H1 (cell line): Measurements from ENCODE around the gene ANKS1B. TPM values are rescaled to one million over a fixed set of nuclear protein-coding genes. Genes with fewer than 3 reads are reported as not detected.

Experiments
- CTCF ChIA-PET: fragments of 300-600 bp; sonication (Branson Sonifier 250); formaldehyde crosslinking; loops from one replicate; lab custom pipeline; 2021; ENCODE audit not compliant: partially characterized antibody; lab: Charles Lee
- POLR2A ChIA-PET: fragments of 300-600 bp; sonication (Branson Sonifier 250); formaldehyde crosslinking; loops from one replicate; lab custom pipeline; 2021; ENCODE audit warnings: inconsistent platforms; ENCODE audit not compliant: partially characterized antibody; lab: Charles Lee
- DNase-seq, 2 experiments: peaks; one replicate each; pipeline versions ENCODE4 v3.0.0 to v3.0.0-alpha.2; 2010 to 2022; ENCODE audit warnings: low spot score in 2 of 2, low read depth in 1 of 2, mixed read lengths in 1 of 2
- FAIRE-seq: peaks from 2 replicates; lab custom pipeline; 2011; peaks lifted over from hg19 to GRCh38; lab: Jason Lieb, UNC
- H2AFZ ChIP-seq: 2 replicates; pipeline ENCODE4 v1.8.1; 2012; ENCODE audit warnings: low read length, inconsistent platforms
- H2AK5ac ChIP-seq: 2 replicates; pipeline ENCODE4 v1.6.1; 2013; ENCODE audit warnings: low read depth, low read length
- H2BK120ac ChIP-seq: replicated peaks from 2 replicates; pipeline ENCODE3; 2013; ENCODE audit warnings: low read depth, low read length, inconsistent platforms
- H2BK12ac ChIP-seq: 2 replicates; pipeline ENCODE4 v1.6.1; 2013; ENCODE audit warnings: low read depth, low read length
- H2BK15ac ChIP-seq: 2 replicates; pipeline ENCODE4 v1.6.1; 2013; ENCODE audit warnings: low read length
- H2BK20ac ChIP-seq: 2 replicates; pipeline ENCODE4 v1.6.1; 2013; ENCODE audit warnings: low read length
- H2BK5ac ChIP-seq: 2 replicates; pipeline ENCODE4 v1.6.1; 2013; ENCODE audit warnings: low read depth, low read length
- H3K14ac ChIP-seq: 2 replicates; pipeline ENCODE4 v1.6.1; 2013; ENCODE audit warnings: inconsistent platforms; ENCODE audit not compliant: insufficient read length
- H3K18ac ChIP-seq: 2 replicates; pipeline ENCODE4 v1.6.1; 2013; ENCODE audit warnings: low read length; ENCODE audit errors: extremely low read depth
- H3K23ac ChIP-seq: 2 replicates; pipeline ENCODE4 v1.6.1; 2013; ENCODE audit warnings: inconsistent platforms; ENCODE audit not compliant: insufficient read length
- H3K23me2 ChIP-seq: 2 replicates; pipeline ENCODE4 v1.6.1; 2013; ENCODE audit warnings: low read depth, low read length
- H3K27ac ChIP-seq: 2 replicates; pipeline ENCODE4 v1.6.1; 2011; ENCODE audit warnings: low read depth, low read length, inconsistent platforms
- H3K27me3 ChIP-seq, 4 experiments: replicated peaks in 1 of 4; 1 replicate in 1 of 4; 2 replicates in 3 of 4; pipeline versions ENCODE4 v1.6.1 to v1.8.1; 2011 to 2013; ENCODE audit warnings: low read length in 3 of 4, mild to moderate bottlenecking in 3 of 4, inconsistent platforms in 2 of 4, mixed read lengths in 2 of 4, moderate library complexity in 1 of 4; ENCODE audit not compliant: control insufficient read depth in 3 of 4, insufficient read depth in 3 of 4; ENCODE audit errors: extremely low read depth in 1 of 4
- H3K36me3 ChIP-seq, 4 experiments: 2 replicates each; pipeline versions ENCODE4 v1.6.1 to v1.8.1; 2011 to 2013; ENCODE audit warnings: mild to moderate bottlenecking in 4 of 4, low read length in 3 of 4, moderate library complexity in 2 of 4, control low read depth in 1 of 4, inconsistent platforms in 1 of 4; ENCODE audit not compliant: insufficient read depth in 4 of 4, control insufficient read depth in 2 of 4
- H3K4ac ChIP-seq: replicated peaks from 2 replicates; pipeline ENCODE3; 2013; ENCODE audit warnings: low read length, low read depth, mixed read lengths, inconsistent platforms; ENCODE audit not compliant: insufficient read length
- H3K4me1 ChIP-seq, 4 experiments: replicated peaks in 1 of 4; 1 replicate in 1 of 4; 2 replicates in 3 of 4; pipeline versions ENCODE4 v1.6.1 to v1.8.1; 2011 to 2013; ENCODE audit warnings: low read length in 3 of 4, inconsistent platforms in 2 of 4, mixed read lengths in 1 of 4; ENCODE audit not compliant: insufficient read depth in 4 of 4, control insufficient read depth in 3 of 4
- H3K4me2 ChIP-seq, 2 experiments: 2 replicates each; pipeline versions ENCODE4 v1.6.1 to v1.8.1; 2011 to 2013; ENCODE audit warnings: low read depth in 2 of 2, low read length in 2 of 2, control low read depth in 1 of 2, inconsistent platforms in 1 of 2, mild to moderate bottlenecking in 1 of 2; ENCODE audit not compliant: insufficient read depth in 1 of 2
- H3K4me3 ChIP-seq, 4 experiments: fragments of 200-600, 300-600 bp in 1 of 4; sonication (generic), shearing (Covaris generic), sonication (Bioruptor Twin) in 1 of 4; 2 replicates each; pipeline versions ENCODE4 v1.5.1 to v1.8.1; 2011 to 2016; ENCODE audit warnings: low read length in 4 of 4, low read depth in 3 of 4, control low read depth in 2 of 4, inconsistent platforms in 2 of 4, mild to moderate bottlenecking in 2 of 4, mixed read lengths in 1 of 4, moderate library complexity in 1 of 4; ENCODE audit not compliant: insufficient read depth in 2 of 4; ENCODE audit errors: extremely low read depth in 1 of 4
- H3K56ac ChIP-seq: replicated peaks from 2 replicates; pipeline ENCODE3; 2013; ENCODE audit warnings: low read depth, mild to moderate bottlenecking, mixed read lengths, low read length, inconsistent platforms; ENCODE audit not compliant: insufficient read length
- H3K79me1 ChIP-seq: 2 replicates; pipeline ENCODE4 v1.6.1; 2013; ENCODE audit warnings: low read depth, low read length, control low read depth
- H3K79me2 ChIP-seq, 2 experiments: 2 replicates each; pipeline versions ENCODE4 v1.6.1 to v1.8.1; 2012 to 2013; ENCODE audit warnings: low read length in 2 of 2, mild to moderate bottlenecking in 2 of 2, inconsistent platforms in 1 of 2; ENCODE audit not compliant: insufficient read depth in 2 of 2, control insufficient read depth in 1 of 2
- H3K9ac ChIP-seq, 4 experiments: replicated peaks in 1 of 4; 1 replicate in 1 of 4; 2 replicates in 3 of 4; pipeline versions ENCODE4 v1.6.1 to v1.8.1; 2011 to 2013; ENCODE audit warnings: low read depth in 3 of 4, low read length in 3 of 4, control low read depth in 2 of 4, mild to moderate bottlenecking in 2 of 4, moderate library complexity in 2 of 4, inconsistent platforms in 1 of 4; ENCODE audit errors: extremely low read depth in 1 of 4
- H3K9me3 ChIP-seq, 2 experiments: 2 replicates each; pipeline versions ENCODE4 v1.6.1 to v1.8.1; 2012 to 2013; ENCODE audit warnings: mild to moderate bottlenecking in 2 of 2, moderate library complexity in 2 of 2, control low read depth in 1 of 2, inconsistent platforms in 1 of 2, low read depth in 1 of 2, low read length in 1 of 2, mixed read lengths in 1 of 2; ENCODE audit not compliant: insufficient read depth in 2 of 2
- H4K20me1 ChIP-seq, 2 experiments: replicated peaks in 1 of 2; 2 replicates each; pipeline versions ENCODE3 to v1.8.1; 2011 to 2013; ENCODE audit warnings: inconsistent platforms in 2 of 2, low read length in 2 of 2, mild to moderate bottlenecking in 1 of 2; ENCODE audit not compliant: insufficient read depth in 2 of 2, control insufficient read depth in 1 of 2
- H4K5ac ChIP-seq: 2 replicates; pipeline ENCODE4 v1.6.1; 2013; ENCODE audit warnings: low read length, low read depth, mixed read lengths, inconsistent platforms; ENCODE audit not compliant: insufficient read length
- H4K8ac ChIP-seq: 2 replicates; pipeline ENCODE4 v1.8.0; 2013; ENCODE audit warnings: mild to moderate bottlenecking, moderate library complexity, low read length, inconsistent platforms; ENCODE audit not compliant: insufficient read depth; ENCODE audit errors: extremely low read depth
- H4K91ac ChIP-seq: replicated peaks from 2 replicates; pipeline ENCODE3; 2013; ENCODE audit warnings: low read length, mixed read lengths, inconsistent platforms; ENCODE audit not compliant: insufficient read length
- BCL11A ChIP-seq, 2 experiments: IDR thresholded peaks; one replicate each; pipeline ENCODE4 v1.6.1; 2011; ENCODE audit warnings: low read depth in 2 of 2, low read length in 2 of 2, mild to moderate bottlenecking in 2 of 2
- CBX5 ChIP-seq: fragments of 300-800, 300-1000 bp; sonication (generic); IDR thresholded peaks from 2 replicates; pipeline ENCODE4 v1.7.1; 2016; ENCODE audit warnings: antibody characterized with exemption, low read length, low read depth
- JUND ChIP-seq: IDR thresholded peaks from 2 replicates; pipeline ENCODE4 v1.6.1; 2011; ENCODE audit warnings: mild to moderate bottlenecking, improper control_type of control experiment, low read length
- KDM1A ChIP-seq: fragments of 200-600, 300-600 bp; sonication (generic); IDR thresholded peaks from 2 replicates; pipeline ENCODE4 v1.7.1; 2016; ENCODE audit warnings: mild to moderate bottlenecking, low read length, borderline replicate concordance
- POLR2AphosphoS5 ChIP-seq: IDR thresholded peaks from 2 replicates; pipeline ENCODE4 v1.6.1; 2011; ENCODE audit warnings: low read depth, low read length
- RFX5 ChIP-seq: IDR thresholded peaks from 2 replicates; pipeline ENCODE4 v1.6.1; 2011; ENCODE audit warnings: low read depth, low read length, improper control_type of control experiment, borderline replicate concordance
- SIN3A ChIP-seq, 2 experiments: IDR thresholded peaks in 1 of 2; conservative IDR thresholded peaks in 1 of 2; 2 replicates each; pipeline ENCODE4 v1.6.1; 2011 to 2012; ENCODE audit warnings: low read length in 2 of 2, improper control_type of control experiment in 1 of 2, low read depth in 1 of 2, mild to moderate bottlenecking in 1 of 2
- TAF1 ChIP-seq: IDR thresholded peaks from 2 replicates; pipeline ENCODE4 v1.6.1; 2011; ENCODE audit warnings: mild to moderate bottlenecking, low read depth, low read length
- TBP ChIP-seq: IDR thresholded peaks from 2 replicates; pipeline ENCODE4 v1.6.1; 2011; ENCODE audit warnings: low read depth, low read length, improper control_type of control experiment
- WGBS, 2 experiments: shearing (Covaris generic) in 1 of 2; methylation state at CpG; one replicate each; pipeline versions ENCODE4 v1.1.6 to v1.1.7; 2013 to 2015; ENCODE audit warnings: low lambda C conversion rate in 2 of 2, mixed read lengths in 2 of 2, inconsistent platforms in 1 of 2, low coverage in 1 of 2, missing lambda C conversion rate in 1 of 2; ENCODE audit not compliant: insufficient replicate concordance in 2 of 2, insufficient coverage in 1 of 2, insufficient read length in 1 of 2; ENCODE audit errors: extremely low coverage in 1 of 2, missing lambda C conversion rate in 1 of 2; 5-methylcytosine and 5-hydroxymethylcytosine counted together
- polyA plus RNA-seq, 7 experiments: library from polyadenylated mRNA; depleted of rRNA in 3 of 7; stranded (reverse) in 5 of 7; unstranded in 2 of 7; fragments of >200 nt in 5 of 7; fragments of 200-250 nt in 2 of 7; gene quantifications; 1 replicate in 5 of 7; 2 replicates in 1 of 7; 4 replicates in 1 of 7; pipeline versions ENCODE4 v1.2.1 to v1.2.3, GENCODE V29; 2011 to 2013; ENCODE audit warnings: missing spikeins in 2 of 7, mixed read lengths in 2 of 7
- total RNA-seq: library from RNA; stranded (reverse); fragmentation: NEBNext Ultra II Directional; extraction: Animal tissue kit (Norgen Biotek cat#: 25700); gene quantifications from 2 replicates; pipeline ENCODE4 v1.2.1, GENCODE V29; 2021

Gene ANKS1B
- total and polyA plus RNA-seq, 2 of the 8 experiments (the other 6 are each of a cell fraction or from before 2014, with no cell fraction given), result 2.7 to 6.1 TPM

DNA sequence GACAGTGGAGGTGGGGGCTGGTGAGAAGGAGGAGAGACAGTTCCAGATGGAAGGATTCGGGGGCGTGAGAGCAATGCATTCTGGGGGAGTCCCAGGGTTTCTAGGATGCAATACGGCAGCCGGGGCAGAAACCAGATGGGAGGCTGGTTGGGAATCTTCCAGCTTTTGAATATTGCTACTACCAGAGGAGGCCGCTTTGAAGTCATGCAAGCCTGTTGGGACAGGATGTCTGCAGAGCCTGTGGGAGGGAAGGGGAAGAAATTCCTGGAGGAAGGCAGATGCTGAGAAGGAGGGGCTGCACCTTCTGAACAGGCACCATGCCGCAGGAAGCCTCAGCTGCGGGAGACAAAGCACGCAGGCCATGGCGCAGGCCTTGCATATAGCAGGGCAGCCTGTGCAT lies 1234.2 kb downstream of the ANKS1B start:
- Histone ChIP-seq H2BK120ac (no peak overlapping the region), H3K79me1 (no peaks in the 10 kb centered on the region; the same call in 1 of the 2 replicates), H3K4me3 (no peak overlapping the region), H3K4me2 (no peak overlapping the region), H4K91ac (peak overlapping the region; percentile 39), H3K14ac (no peak overlapping the region), H3K9ac (no peak overlapping the region; a peak in 1 of 7 replicates), H4K5ac (no peak overlapping the region), H3K79me2 (no peaks in the 10 kb centered on the region), H3K27ac (no peak overlapping the region), H2BK12ac (no peak overlapping the region), H2AK5ac (no peak overlapping the region), H4K20me1 (no peaks in the 10 kb centered on the region), H4K8ac (no peak overlapping the region), H2BK15ac (no peak overlapping the region), H3K9me3 (no peaks in the 10 kb centered on the region), H2AFZ (no peak overlapping the region), H3K18ac (no peak overlapping the region), H3K4ac (no peak overlapping the region), H3K23me2 (no peaks in the 10 kb centered on the region), H3K4me1 (no peaks in the 10 kb centered on the region; a peak in 1 of 7 replicates), H2BK20ac (no peak overlapping the region), H3K27me3 (peaks cover 0 to 10% (median 6%) of the 10 kb centered on the region in 4 experiments; a peak in 5 of 7 replicates), H2BK5ac (no peak overlapping the region), H3K23ac (no peak overlapping the region), H3K36me3 (no peaks in the 10 kb centered on the region), H3K56ac (no peak overlapping the region)
- ChIA-PET POLR2A (no interaction called here), CTCF (interaction anchor here (1.0 to 4.4 kb wide), 4 partner anchors 8 to 248 kb away, joined by 3 to 25 read pairs (median 8); no protein-coding TSS in a partner anchor)
- 87% methylated on average over 9 of the region's 9 CpGs; no CpG with 5 or more reads in 1 of the 2 experiments for WGBS, 2 experiments
- FAIRE-seq, result no peak
- TF ChIP-seq CBX5, result no peak
- TF ChIP-seq RFX5, result no peak
- no peak for TF ChIP-seq BCL11A (IDR thresholded peaks at IDR 0.05; ENCODE audit: low read depth in 2 of 2, low read length in 2 of 2)
- TF ChIP-seq TBP, result no peak
- TF ChIP-seq POLR2AphosphoS5, result no peak
- TF ChIP-seq SIN3A (conservative IDR thresholded peaks at IDR 0.05 in 1 of 2, IDR thresholded peaks at IDR 0.05 in 1 of 2; ENCODE audit: low read depth in 1 of 2, low read length in 2 of 2), result no peak
- no peak for TF ChIP-seq TAF1
- no peak for TF ChIP-seq KDM1A
- TF ChIP-seq JUND, result no peak
- DNase-seq, result no peak
